Suprapubic skin (tissue), 4 donors: Measurements from ENCODE around the gene LDLR.

Experiments used
- CTCF ChIP-seq, 2 donors: fragments of 200-600 bp in 1 of 2; fragments of 450-650 bp in 1 of 2; sonication (generic) in 1 of 2; IDR thresholded peaks; one replicate each; pipeline ENCODE4 v1.5.1; 2016 to 2019; ENCODE audit warnings: antibody characterized with exemption in 2 of 2, mild to moderate bottlenecking in 1 of 2, moderate library complexity in 1 of 2
- EP300 ChIP-seq: sonication (generic); formaldehyde crosslinking; IDR thresholded peaks from one replicate; pipeline ENCODE4 v1.6.1; 2017; ENCODE audit warnings: antibody characterized with exemption
- POLR2A ChIP-seq, 2 donors: fragments of 450-650 bp; IDR thresholded peaks; one replicate each; pipeline ENCODE4 v1.6.1; 2017; ENCODE audit warnings: antibody characterized with exemption in 2 of 2, mild to moderate bottlenecking in 2 of 2, moderate library complexity in 2 of 2
- POLR2AphosphoS5 ChIP-seq, 3 donors: sonication (generic); formaldehyde crosslinking; IDR thresholded peaks; one replicate each; pipeline ENCODE4 v1.6.1; 2017; ENCODE audit warnings: antibody characterized with exemption in 3 of 3

GRCh38 chr19:11041194-11041593, 48.1 kb upstream of the LDLR start:
- no peak for TF ChIP-seq CTCF (IDR thresholded peaks at IDR 0.05)
- TF ChIP-seq POLR2A (IDR thresholded peaks at IDR 0.05): no peak
- no peak for TF ChIP-seq EP300
- TF ChIP-seq POLR2AphosphoS5 (IDR thresholded peaks at IDR 0.05): no peak
